Erythroblast (primary cell): ENCODE data around the gene GTF2IRD2.
"Not testable (repeated sequence)": the region's sequence is repeated elsewhere in the genome, so short reads cannot be mapped to it uniquely, and the experiment has no call there.

ENCODE experiments used
- GATA1 ChIP-seq: IDR thresholded peaks from 2 replicates; pipeline ENCODE4 v1.6.1; 2011; ENCODE audit warnings: low read depth, mild to moderate bottlenecking, control low read depth, low read length, moderate library complexity
- POLR2A ChIP-seq: IDR thresholded peaks from 2 replicates; pipeline ENCODE4 v1.6.1; 2011; ENCODE audit warnings: mild to moderate bottlenecking, low read length

DNA sequence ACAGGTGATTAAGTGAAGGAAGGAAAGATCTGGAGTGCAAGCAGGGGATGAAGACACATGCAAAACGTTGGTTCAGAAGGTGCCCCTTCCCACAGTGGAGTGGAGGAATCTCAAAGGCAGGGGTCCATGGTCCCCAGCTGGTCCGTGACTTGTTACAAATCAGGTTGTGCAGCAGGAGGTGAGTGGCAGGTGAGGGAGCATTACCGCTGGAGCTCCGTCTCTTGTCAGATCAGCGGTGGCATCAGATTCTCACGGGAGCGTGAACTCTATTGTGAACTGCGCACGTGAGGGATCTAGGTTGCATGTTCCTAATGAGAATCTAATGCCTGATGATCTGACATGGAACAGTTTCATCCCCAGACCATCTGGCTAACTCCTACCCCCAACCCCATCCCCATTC lies 21.1 kb upstream of the GTF2IRD2 start:
- TF ChIP-seq POLR2A, GATA1: not testable (repeated sequence)
